NCI-H1436 (cell line): ENCODE results near the gene GRAMD2A.

Source experiments
- DNase-seq: peaks from one replicate; lab custom pipeline; 2025; lab: John Stamatoyannopoulos, UW

GRAMD2A gene

DNA sequence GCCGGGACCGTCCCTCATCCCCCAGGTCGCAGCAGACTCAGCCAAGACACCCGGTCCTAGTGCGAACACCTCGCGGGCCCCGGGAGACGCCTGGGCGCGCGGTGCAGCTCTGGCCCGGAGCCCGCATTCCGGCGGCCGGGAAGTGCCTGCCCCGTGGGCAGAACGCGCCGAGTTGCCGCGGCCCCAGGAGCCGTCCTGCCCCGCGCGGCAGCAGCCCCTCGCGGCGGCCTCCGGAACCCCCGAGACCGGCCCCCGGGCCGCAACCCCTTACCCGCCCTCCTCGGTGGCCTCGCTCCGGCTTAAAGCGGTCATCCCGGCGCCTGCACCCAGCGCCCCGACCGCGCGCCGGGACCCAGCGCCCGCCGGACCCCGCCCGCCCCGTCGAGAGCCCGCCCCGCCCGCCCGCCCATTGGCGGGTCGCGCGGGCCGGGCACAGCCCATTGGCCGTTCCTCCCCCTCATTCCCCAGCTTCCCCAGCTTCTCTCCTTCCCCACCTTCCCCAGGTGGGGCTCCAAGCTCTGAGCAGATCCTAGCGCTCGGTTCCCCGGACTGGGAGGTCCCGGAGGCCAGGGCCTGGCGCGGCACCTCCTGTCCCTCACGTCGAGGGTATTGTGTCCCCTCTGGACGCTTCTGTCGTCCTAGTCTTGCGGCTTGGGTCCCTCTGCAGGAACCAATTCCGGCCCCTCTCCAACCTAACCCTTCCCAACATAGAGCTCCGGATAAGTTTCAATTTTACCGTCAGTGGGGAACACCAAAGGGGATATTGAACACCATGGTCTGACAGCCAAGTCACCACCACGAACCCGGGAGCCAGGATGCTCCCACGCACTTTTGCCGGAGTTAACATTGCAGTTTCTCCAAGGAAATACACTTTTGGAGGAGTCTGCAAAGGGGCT lies at the start of gene GRAMD2A:
Gene GRAMD2A, minus strand, starts transcription at position 328 of the 896 bp plus-strand sequence.
- DNase-seq: peak; percentile 29

GRCh38 chr15:72242775-72243370 lies 45.3 kb upstream of the GRAMD2A start:
- no peak for DNase-seq

- DNase-seq: no peak
Measured at GRCh38 chr15:72239652-72240051, 42.1 kb upstream of the GRAMD2A start.

- no peak for DNase-seq
Measured at GRCh38 chr15:72238586-72238985, 41.0 kb upstream of the GRAMD2A start.

GRCh38 chr15:72237853-72238224 lies 40.3 kb upstream of the GRAMD2A start:
- DNase-seq: no peak

GRCh38 chr15:72237029-72237852 lies 39.7 kb upstream of the GRAMD2A start:
- no peak for DNase-seq

- DNase-seq: no peak
Measured at GRCh38 chr15:72236381-72237003, 38.9 kb upstream of the GRAMD2A start.

DNA sequence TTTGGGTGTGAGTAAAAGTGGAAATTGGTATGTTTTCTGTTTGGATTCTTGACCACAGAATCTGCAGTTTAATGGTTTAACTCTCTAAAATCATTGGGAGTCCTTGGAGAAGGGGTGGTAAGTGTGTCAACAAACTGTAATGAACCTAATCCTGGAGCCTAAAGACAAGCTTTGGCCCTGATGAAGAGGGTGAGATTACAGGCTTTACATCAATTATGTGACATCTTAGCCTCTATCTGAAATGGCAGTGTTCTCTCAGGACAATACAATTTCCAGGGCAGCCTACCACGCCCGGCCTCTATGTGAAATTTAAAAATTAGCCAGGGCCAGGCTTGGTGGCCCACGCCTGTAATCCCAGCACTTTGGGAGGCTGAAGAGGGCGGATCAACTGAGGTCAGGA lies 37.7 kb upstream of the GRAMD2A start:
- DNase-seq: no peak

DNA sequence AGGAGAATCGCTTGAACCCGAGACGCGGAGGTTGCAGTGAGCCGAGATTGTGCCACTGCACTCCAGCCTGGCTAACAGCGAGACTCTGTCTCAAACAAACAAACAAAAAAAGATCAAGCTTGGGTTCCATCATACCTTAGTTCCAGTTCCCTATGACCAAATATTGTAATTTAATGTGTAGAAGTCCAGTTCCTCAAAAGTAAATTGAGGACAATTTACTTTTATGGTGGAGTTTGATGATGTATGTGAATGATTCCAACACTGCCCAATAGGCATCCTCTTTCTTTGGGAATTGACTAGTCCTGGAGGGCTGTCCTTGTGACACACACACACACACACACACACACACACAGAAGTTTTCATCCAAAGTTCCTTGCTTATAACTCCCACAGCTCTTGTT lies 36.2 kb upstream of the GRAMD2A start:
- no peak for DNase-seq

GRCh38 chr15:72231833-72232478 lies 34.4 kb upstream of the GRAMD2A start:
- DNase-seq: peak; percentile 51

- peak; percentile 97 for DNase-seq
Measured at GRCh38 chr15:72231066-72231832, 33.7 kb upstream of the GRAMD2A start, which contains the start of gene PKM. TSS of gene PKM (minus strand) at chr15:72231190. CDS start at chr15:72219097, 12,093 bp downstream.

DNA sequence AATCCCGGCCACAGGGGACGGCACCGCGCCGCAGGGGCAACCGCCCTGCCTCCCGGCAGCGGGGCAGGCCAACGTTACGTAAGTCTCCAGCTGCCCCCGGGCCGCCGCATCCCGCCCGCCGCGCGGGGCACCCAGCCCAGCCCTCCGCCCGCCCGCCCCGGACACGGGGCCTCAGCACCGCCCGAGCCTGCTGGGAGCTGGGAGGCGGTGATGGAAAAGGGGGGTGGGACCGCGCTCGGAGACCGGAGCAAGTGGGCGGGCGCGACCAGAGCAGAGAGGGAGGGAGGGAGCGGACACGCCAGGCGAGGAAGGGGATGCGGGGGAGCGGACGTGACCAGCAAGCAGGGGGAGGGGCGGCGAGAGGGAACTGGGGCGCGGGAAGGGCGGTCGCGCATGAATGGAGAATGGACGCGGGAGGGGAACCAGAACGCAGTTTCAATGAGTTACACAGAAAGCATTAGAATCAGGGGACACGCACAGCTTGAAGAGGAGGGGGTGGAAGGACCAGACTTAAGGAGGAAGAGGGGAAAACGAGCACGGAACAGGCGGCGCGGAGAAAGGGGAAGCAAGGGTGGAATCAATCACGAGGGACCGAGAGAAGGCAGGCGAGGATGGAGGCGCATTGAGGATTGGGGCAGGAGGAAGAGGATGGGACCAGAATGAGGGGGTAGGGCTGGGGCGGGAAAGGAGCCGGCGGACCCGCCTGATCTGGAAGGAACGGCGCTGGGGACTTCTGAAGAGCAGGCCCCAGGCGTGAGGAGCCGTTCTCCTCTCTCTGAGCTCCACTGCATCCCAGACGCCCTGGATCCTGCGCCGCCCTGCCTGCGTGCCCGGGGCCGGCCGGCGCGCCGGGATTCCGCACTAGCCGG lies 32.8 kb upstream of the GRAMD2A start:
- peak; percentile 87 for DNase-seq

DNA sequence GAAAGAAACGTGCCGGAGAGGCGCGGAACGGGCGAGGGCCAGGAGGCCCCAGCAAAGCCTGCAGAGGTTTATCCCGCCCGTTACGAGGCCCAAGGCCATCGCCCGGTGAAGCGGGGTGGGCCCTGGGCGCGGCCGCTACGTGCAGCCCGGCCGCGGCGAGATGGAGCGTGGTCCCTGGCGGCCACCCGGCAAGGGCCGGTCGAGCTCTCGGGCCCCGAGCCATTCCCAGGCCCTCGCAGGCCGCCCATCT lies 32.3 kb upstream of the GRAMD2A start:
- no peak for DNase-seq

DNA sequence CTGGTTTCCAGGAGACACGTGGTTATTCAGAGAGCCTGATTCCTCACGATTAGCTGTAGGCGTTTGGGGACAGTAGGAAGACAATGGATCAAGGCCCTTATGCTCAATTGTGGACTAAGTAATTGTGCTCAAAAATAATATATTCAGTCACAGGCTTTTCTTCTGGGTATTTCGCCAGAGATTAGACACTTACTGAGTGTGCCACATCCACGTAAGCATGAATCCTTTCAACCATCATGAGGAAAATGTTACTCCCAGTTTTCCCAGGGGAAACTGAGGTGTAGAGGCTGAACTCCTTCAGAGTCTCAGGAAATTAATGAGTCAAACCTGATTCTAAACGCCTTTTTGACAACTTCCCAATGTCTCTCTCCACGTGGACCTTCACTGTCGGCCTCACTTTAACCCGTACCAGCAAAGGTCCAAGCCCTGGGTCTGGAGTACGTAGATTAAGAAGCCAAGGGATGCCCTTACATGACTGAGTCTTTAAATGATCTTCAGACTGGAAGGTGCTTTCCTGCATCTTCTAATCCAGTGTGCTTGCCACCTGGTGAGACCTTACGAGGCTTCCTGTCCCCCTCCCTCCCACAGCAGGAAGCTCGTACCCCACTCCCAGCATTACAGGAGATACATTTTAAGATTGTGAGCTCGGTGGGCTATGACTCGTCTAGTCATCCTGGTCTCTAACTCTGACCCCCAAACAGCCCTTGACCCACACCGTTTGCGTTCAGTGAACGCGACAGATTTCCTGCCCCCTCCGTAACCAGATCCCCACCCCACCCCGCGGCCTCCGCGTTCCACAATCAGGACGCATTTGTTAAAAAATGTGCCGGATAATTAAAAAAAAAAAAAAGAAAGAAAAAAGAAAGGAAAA lies 31.7 kb upstream of the GRAMD2A start:
- DNase-seq: no peak

DNA sequence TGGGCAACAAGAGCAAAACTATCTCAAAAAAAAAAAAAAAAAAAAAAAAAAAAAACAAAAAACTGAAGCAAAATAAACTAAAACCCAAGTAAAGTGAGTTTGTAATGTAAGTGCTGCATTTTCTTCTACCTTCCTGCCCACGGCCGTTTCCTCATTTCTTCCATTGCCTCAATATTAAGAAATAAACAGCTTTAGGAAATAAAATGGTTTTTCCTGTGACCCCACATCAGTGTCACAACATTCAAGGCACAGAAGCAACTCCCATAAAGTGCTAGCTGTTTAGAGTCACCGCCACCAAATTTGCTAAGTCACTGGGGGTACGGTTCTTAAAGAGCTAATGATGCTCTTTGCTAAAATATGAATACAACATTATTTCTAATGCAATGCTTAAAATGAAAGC lies 30.1 kb upstream of the GRAMD2A start:
- no peak for DNase-seq

GRCh38 chr15:72227192-72227586 lies 29.6 kb upstream of the GRAMD2A start:
- no peak for DNase-seq

DNA sequence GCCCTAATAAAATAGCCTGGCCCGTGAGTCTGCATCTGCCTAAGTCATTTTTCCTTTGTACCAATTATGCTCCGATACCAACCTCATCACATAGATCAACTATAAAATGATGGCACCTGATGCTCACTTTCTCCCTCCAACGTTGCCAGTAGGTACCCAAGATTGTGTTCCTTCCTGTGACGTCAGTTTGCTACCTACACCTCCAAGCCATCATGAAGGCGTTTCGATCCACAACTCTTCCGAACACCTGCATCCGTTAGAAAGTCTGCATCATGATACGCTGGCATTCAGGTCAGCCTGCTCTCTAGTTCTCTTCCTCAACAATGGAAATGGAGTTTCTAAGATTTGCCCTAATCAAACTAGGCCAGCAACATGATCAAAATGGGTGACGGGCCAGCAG lies 25.7 kb upstream of the GRAMD2A start:
- DNase-seq: no peak

- DNase-seq: no peak
Measured at GRCh38 chr15:72222393-72222792, 24.8 kb upstream of the GRAMD2A start.

GRCh38 chr15:72220687-72221086 lies 23.1 kb upstream of the GRAMD2A start:
- DNase-seq: no peak
